ENCODE data around the gene MPPED1. TPM values are rescaled to one million over a fixed set of nuclear protein-coding genes. Genes with fewer than 3 reads are reported as not detected.

MPPED1 gene, protein sequence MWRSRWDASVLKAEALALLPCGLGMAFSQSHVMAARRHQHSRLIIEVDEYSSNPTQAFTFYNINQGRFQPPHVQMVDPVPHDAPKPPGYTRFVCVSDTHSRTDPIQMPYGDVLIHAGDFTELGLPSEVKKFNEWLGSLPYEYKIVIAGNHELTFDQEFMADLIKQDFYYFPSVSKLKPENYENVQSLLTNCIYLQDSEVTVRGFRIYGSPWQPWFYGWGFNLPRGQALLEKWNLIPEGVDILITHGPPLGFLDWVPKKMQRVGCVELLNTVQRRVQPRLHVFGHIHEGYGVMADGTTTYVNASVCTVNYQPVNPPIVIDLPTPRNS
- total RNA-seq, result not detected

- H3K27me3 Mint-ChIP-seq, result peaks cover 47% of the 10 kb centered on the region
- no peak for DNase-seq
- H3K4me1 Mint-ChIP-seq (ENCODE audit: low read depth), result peaks cover 2% of the 10 kb centered on the region
- no peak within 1 kb of the TSS for H3K4me3 Mint-ChIP-seq
- H3K9me3 Mint-ChIP-seq, result no peaks in the 10 kb centered on the region
- ChIA-PET CTCF (no interaction called here), POLR2A (no interaction called here)
- no peak within 1 kb of the TSS for H3K27ac Mint-ChIP-seq
- intact Hi-C loops (cut with micrococcal nuclease), result no loop called here
- no peaks in the 10 kb centered on the region for H3K36me3 Mint-ChIP-seq
Observed at GRCh38 chr22:43411869-43412807, at the start of gene MPPED1. Gene MPPED1 (plus strand): TSS chr22:43412014. CDS start chr22:43424986, 12,972 bp downstream.

DNA sequence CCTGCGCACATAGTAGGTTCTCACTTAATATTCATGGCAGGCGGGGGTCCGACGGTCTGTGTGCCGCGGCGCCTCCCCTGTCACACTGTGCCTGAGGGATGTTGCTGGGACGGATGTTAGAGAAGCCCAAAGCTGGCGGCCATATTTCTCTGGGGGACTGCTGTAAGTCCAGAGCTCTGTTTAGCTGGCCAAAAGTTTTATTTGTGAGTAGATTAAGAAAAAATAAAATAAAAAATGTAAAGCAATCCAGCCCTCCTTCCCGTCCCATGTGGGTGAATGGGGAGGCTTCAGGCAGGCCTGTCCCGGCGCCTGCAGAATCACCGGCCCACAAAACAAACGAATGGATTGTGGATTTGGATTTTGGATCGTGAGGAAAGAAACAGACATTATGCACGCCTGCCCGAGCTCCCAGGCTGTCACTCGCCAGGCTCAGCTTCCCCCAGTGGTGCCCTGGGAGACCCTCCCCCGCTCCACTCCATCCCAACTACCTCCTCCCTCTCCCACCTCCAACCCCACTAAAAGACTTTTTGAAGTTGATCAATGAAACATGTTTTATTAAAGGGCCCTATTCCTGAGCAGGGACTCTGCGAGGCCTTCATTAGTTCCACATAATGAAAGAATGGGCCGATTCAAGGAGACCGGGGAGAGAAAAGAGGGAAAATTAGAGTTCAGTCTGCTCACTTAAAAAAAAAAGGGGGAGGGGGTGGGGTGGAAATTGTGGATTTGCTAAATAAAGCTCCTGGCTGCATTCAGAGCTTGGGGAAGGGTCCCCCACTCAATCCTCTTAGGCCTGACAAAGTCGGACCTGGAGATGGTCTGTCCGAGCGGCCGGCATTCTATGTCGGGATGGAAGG is 48.3 kb upstream of the MPPED1 start:
- Mint-ChIP-seq H3K27me3 (peaks cover 11% of the 10 kb centered on the region), H3K9me3 (no peaks in the 10 kb centered on the region), H3K4me1 (ENCODE audit: low read depth) (no peaks in the 10 kb centered on the region), H3K36me3 (no peaks in the 10 kb centered on the region), H3K27ac (no peak overlapping the region), H3K4me3 (no peak overlapping the region)
- intact Hi-C loops (cut with micrococcal nuclease), result no loop called here
- no peak for DNase-seq
- ChIA-PET POLR2A (interaction anchor here (0.7 kb wide), 1 partner anchor 15 kb away, joined by 4 read pairs; no protein-coding TSS in a partner anchor), CTCF (interaction anchor here (1.3 to 2.2 kb wide), 2 partner anchors 17 to 132 kb away, joined by 3 to 11 read pairs; no protein-coding TSS in a partner anchor)

- no peak overlapping the region for H3K27ac Mint-ChIP-seq
- DNase-seq, result no peak
- no peaks in the 10 kb centered on the region for H3K36me3 Mint-ChIP-seq
- no peak overlapping the region for H3K4me3 Mint-ChIP-seq
- intact Hi-C loops (cut with micrococcal nuclease), result no loop called here
- H3K27me3 Mint-ChIP-seq, result peaks cover 13% of the 10 kb centered on the region
- no peaks in the 10 kb centered on the region for H3K4me1 Mint-ChIP-seq (ENCODE audit: low read depth)
- ChIA-PET POLR2A (no interaction called here), CTCF (interaction anchor here (1.3 to 2.2 kb wide), 2 partner anchors 18 to 132 kb away, joined by 3 to 11 read pairs; no protein-coding TSS in a partner anchor)
- no peaks in the 10 kb centered on the region for H3K9me3 Mint-ChIP-seq
Observed at GRCh38 chr22:43364169-43364435, 47.7 kb upstream of the MPPED1 start.

DNA sequence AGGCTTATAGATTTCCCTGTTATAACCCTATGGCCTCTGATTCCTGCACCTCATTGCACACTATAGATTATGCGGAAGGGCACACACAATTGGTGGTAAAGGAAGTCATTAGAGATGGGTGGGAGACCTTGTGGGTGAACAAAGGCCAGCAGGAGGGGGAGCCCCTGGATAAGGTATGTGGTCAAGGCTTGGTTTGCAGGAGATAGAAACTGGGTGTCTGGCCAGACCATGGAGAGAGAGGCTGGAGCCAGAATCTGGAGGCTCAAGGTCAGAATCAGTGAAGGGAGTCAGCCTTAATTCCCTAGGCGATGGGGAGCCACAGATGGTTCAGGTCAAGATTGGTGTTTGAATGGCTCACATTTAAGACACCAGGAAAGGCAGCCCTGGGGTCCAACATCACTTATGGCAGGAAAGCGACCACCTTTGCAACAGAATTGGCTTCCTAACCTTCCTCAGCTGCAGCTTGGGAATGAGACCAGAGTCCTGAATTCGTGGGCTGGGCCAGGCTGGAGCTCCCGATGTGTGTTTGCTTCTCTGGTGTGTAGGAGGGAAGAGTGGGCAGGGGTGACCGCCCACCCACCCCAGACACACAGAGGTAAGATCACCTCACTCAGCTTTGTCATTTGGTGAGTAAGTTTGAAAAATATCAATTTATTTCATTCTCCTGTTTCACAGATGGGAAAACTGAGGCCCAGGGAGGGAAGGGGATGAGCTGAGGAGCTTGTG is 45.9 kb upstream of the MPPED1 start:
- no peak for DNase-seq
- intact Hi-C loops (cut with micrococcal nuclease), result no loop called here
- Mint-ChIP-seq H3K36me3 (no peaks in the 10 kb centered on the region), H3K4me3 (no peak overlapping the region), H3K27me3 (peaks cover 27% of the 10 kb centered on the region), H3K27ac (no peak overlapping the region), H3K4me1 (ENCODE audit: low read depth) (no peaks in the 10 kb centered on the region), H3K9me3 (no peaks in the 10 kb centered on the region)
- ChIA-PET CTCF (interaction anchor here (0.8 kb wide), 1 partner anchor 20 kb away, joined by 3 read pairs; no protein-coding TSS in a partner anchor), POLR2A (no interaction called here)

DNA sequence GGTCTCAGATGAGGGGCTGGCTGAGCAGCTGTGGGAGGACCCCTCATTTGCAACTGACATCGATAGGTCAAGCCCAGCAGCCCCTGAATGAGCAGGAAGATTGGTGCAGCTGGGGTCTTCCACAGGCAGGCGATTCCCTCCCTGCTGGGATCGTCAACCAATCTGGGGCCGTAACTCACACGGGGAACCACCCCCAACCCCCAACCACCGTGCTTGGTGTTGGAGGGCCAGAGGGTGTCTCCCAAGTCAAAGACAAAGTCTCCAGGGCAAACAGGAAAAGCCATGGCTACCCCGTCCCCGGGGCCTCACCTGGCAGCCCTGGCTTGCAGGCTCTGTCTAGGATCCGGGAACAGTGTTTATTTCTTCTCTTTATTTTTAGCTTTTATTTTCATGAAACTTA is 41.8 kb upstream of the MPPED1 start:
- no peak for DNase-seq
- POLR2A ChIA-PET, result no interaction called here
- peaks cover 5% of the 10 kb centered on the region for H3K9me3 Mint-ChIP-seq

DNA sequence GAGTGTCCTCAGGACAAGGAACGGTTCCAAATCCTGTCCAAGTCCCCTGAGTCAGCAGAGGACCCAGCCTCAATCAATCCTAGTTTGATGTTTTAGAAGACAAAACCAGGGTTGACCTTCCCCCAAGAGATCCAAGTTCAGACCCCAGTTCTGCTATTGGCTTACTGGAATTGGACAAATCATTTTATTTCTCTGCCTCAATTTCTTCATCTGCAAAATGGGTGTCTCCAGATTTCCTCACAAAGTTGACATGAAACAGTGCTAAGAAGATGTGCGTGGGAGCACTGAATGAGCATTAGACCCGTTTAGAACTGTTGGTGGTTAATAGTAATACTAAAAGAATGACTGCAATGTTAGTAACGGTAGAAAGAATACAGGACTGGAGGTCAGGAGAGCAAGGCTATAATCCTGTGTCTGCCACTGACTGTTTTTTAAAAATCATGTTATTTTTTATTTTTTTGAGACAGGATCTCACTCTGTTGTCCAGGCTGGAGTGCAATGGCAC is 35.8 kb upstream of the MPPED1 start:
- peaks cover 5% of the 10 kb centered on the region for H3K9me3 Mint-ChIP-seq
- no peak overlapping the region for H3K4me3 Mint-ChIP-seq
- CTCF ChIA-PET, result no interaction called here
- POLR2A ChIA-PET, result no interaction called here
- H3K4me1 Mint-ChIP-seq (ENCODE audit: low read depth), result peaks cover 9% of the 10 kb centered on the region
- no peak overlapping the region for H3K27ac Mint-ChIP-seq
- intact Hi-C loops (cut with micrococcal nuclease), result no loop called here
- DNase-seq, result no peak
- peaks cover 37% of the 10 kb centered on the region for H3K27me3 Mint-ChIP-seq
- peaks cover 2% of the 10 kb centered on the region for H3K36me3 Mint-ChIP-seq

More for the DNA sequence above, 41.8 kb upstream of the MPPED1 start:
- Mint-ChIP-seq H3K36me3 (peaks cover 2% of the 10 kb centered on the region), H3K4me3 (no peak overlapping the region), H3K4me1 (ENCODE audit: low read depth) (no peaks in the 10 kb centered on the region), H3K27me3 (peaks cover 45% of the 10 kb centered on the region), H3K27ac (no peak overlapping the region)
- intact Hi-C loops (cut with micrococcal nuclease), result no loop called here
- CTCF ChIA-PET, result no interaction called here

GRCh38 chr22:43376765-43377547 is 34.9 kb upstream of the MPPED1 start:
- Mint-ChIP-seq H3K4me1 (ENCODE audit: low read depth) (peaks cover 9% of the 10 kb centered on the region), H3K4me3 (no peak overlapping the region), H3K9me3 (peaks cover 5% of the 10 kb centered on the region), H3K27ac (no peak overlapping the region), H3K36me3 (peaks cover 2% of the 10 kb centered on the region), H3K27me3 (peaks cover 29% of the 10 kb centered on the region)
- ChIA-PET POLR2A (no interaction called here), CTCF (interaction anchor here (2.4 to 2.5 kb wide), 2 partner anchors 31 to 103 kb away, joined by 9 to 12 read pairs; no protein-coding TSS in a partner anchor)
- intact Hi-C loops (cut with micrococcal nuclease), result no loop called here
- DNase-seq, result peak; percentile 42

GRCh38 chr22:43377548-43377895 is 34.3 kb upstream of the MPPED1 start:
- Mint-ChIP-seq H3K9me3 (peaks cover 5% of the 10 kb centered on the region), H3K36me3 (peaks cover 2% of the 10 kb centered on the region), H3K4me1 (ENCODE audit: low read depth) (peaks cover 9% of the 10 kb centered on the region), H3K4me3 (no peak overlapping the region), H3K27me3 (peaks cover 28% of the 10 kb centered on the region), H3K27ac (no peak overlapping the region)
- ChIA-PET POLR2A (no interaction called here), CTCF (interaction anchor here (1.2 to 2.5 kb wide), 3 partner anchors 12 to 104 kb away, joined by 3 to 12 read pairs (median 9); no protein-coding TSS in a partner anchor)
- intact Hi-C loops (cut with micrococcal nuclease), result no loop called here
- no peak for DNase-seq

DNA sequence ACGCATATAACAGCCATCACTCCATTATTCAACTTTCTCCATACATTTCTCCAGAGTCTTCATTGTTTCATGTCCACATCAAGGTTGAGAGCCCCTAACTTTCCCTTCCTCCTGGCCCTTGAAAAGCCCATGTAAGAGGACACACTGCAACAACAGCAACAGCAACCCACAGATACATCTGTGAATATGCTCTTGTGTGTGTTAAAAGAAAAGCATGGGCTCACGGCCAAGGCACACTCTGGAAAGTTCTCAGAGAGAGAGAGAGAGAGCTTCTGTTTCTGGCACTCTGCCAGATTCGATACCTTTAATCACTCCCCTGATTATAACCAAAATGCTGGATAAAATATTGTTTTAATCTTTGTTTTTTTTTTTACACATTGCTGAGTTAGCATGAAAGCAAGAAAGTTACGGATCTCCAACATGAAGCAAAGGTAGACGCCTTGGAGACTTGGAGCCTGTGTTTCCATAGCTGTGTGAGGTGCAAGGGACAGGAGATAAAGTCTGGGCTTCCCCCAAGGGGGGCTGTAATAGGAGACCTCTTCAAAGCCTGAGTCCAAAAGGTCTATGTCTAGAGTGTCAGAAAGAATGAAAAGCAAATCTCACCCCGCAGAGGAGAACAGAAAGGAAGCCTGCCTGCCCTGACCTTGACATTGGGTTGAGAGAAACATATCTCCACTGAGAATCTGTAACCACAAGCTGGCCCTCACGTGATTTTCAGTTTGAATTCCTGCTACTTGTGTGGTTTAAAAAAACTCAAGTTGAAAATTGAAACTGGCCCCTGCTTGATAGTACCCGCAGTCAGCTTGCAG is 33.7 kb upstream of the MPPED1 start:
- Mint-ChIP-seq H3K27ac (no peak overlapping the region), H3K9me3 (peaks cover 5% of the 10 kb centered on the region), H3K4me3 (no peak overlapping the region), H3K4me1 (ENCODE audit: low read depth) (peaks cover 9% of the 10 kb centered on the region), H3K27me3 (peaks cover 26% of the 10 kb centered on the region), H3K36me3 (peaks cover 2% of the 10 kb centered on the region)
- intact Hi-C loops (cut with micrococcal nuclease), result no loop called here
- ChIA-PET POLR2A (no interaction called here), CTCF (interaction anchor here (1.2 to 2.5 kb wide), 3 partner anchors 12 to 104 kb away, joined by 3 to 12 read pairs (median 9); no protein-coding TSS in a partner anchor)
- DNase-seq, result peak; percentile 19

DNA sequence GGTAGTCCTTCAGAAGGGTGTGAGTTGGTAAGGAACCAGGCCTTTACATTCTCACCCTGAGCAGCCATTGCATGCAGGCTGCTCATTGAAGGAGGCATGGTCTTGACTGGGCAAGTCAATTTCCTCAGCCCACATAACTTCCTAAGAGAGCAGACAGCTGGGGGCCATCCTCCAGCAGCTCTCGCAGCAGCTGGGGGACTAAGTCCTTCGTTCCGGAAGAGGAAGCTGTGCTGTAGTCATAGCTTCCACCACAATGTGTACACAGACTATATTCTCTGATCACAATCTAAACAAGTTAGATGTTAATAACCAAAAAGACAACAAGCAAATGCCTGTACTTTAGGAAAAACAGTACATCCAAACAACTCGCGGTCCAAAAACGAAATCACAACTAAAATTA is 30.1 kb upstream of the MPPED1 start:
- no peak overlapping the region for H3K4me3 Mint-ChIP-seq
- POLR2A ChIA-PET, result no interaction called here
- H3K27ac Mint-ChIP-seq, result no peak overlapping the region
- CTCF ChIA-PET, result interaction anchor here (1.0 to 1.5 kb wide), 3 partner anchors 36 to 150 kb away, joined by 4 to 6 read pairs (median 5); no protein-coding TSS in a partner anchor
- H3K36me3 Mint-ChIP-seq, result no peaks in the 10 kb centered on the region
- intact Hi-C loops (cut with micrococcal nuclease), result no loop called here
- no peaks in the 10 kb centered on the region for H3K9me3 Mint-ChIP-seq
- no peak for DNase-seq
- peaks cover 15% of the 10 kb centered on the region for H3K4me1 Mint-ChIP-seq (ENCODE audit: low read depth)
- peaks cover 9% of the 10 kb centered on the region for H3K27me3 Mint-ChIP-seq
